Activated CD4-positive, alpha-beta T cell treated with anti-CD3 and anti-CD28 coated beads, Interleukin-10, Interleukin-2, amounts not matched to agents 100 ng/mL and 50 ng/mL, durations not matched to agents 16 hours and 8 hours (primary cell): Measurements from ENCODE around the gene NCOA3.

Source experiments
- DNase-seq: peaks from one replicate; pipeline ENCODE4 v3.0.0-alpha.2; 2020

The NCOA3 gene

DNA sequence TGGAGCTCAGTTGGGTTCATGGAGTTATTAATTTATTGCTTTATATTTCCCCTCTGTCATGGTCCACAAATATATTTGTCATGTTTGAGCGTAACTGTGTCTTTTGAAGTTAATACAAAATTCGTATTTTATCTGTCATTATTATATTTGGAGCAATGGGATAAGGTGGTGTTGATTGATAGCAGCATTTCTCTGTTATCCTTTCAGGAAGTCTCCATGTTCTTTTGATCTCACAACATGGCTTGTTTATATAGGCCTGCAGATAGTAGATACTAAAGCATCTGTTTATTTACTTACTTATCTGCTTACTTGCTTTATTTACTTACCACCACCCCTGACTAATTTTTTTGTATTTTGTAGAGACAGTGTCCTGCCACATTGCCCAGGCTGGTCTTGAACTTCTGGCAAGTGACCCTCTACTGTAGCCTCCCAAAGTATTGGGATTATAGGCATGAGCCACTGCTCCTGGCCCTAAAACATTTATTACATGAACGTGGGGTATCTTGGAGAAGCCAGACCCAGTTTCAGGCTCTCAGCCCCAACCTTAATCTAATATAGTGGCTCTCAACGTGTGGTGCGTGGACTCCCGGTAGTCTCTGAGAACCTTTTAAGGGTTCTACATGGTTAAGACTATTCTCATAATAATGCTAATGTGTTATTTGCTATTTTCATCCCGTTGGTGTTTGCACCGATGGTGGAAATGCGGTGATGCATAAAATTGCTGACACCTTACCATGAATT, 104.2 kb downstream of the NCOA3 start:
- no peak for DNase-seq

DNA sequence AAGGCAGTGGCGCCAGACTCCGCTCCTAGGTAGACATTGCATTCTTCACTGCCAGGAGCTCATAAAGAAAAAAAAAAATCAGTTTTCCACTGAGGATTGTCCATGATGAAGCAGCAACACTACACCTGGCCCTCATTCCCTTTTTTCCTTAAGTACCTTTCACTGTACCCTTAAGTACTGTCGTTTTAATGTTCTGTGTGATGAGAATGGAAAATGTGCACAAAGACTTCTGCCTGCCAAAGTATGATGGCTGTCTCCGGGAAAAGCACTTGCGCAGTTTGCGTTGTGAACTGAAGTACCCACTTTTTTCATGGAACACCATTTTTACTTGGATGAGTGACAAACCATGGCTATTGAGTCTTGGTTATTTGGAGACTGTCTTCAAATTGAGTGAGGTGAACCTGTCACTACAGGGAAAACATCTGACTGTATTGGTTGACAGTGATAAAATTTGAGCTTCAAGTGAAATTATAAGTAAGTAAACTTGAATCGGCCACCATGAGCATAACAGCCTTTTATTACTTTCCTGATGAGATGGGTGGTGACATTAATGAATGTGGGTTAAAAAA, 104.8 kb downstream of the NCOA3 start:
- no peak for DNase-seq

DNA sequence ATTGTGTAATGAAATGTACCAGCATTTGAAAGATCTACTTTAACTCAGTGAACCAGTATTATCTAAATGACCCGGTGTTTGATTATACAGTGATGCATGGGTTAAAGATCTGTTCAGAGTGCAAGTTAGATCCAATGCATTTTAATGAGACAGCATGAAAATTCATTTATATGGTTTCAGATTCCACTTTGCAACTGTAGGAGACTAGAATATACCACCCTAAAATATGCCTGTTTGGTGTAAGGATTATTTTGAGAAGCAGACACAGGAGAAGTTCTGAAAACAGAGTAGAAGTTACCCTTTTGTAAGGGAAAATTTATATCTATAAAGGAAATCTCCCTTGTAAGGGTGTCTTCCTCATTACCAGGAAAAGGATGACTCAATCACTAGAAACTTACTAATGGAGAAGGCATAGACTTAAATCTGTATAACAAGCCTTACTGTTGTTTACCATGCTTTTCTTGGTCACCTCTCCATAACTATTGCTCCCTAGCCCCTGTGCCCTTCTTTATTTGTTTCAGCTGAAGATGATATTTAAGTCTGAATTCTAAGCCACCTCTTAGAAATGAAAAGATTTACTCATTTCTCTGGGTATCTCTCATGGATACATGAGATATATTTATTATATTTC, 105.4 kb downstream of the NCOA3 start:
- peak; percentile 66 for DNase-seq

DNA sequence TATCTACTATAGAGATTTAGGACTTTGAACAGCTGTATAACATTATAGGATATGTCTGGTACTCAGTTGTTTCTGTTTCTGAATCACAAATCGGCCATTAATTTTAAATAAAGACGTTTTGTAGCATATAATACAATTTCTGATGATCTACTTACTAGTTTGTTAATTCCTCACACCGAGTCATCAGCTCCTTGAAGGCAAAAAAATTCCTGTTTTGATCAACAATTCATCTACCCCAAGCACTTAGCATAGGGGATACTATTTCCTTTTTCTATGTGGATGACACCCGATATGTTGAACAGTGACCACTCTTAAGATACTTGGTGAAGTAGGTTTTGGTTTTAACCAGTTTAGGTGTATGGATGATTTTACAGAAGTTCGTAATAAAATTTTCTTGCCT, 107.3 kb downstream of the NCOA3 start:
- no peak for DNase-seq

DNA sequence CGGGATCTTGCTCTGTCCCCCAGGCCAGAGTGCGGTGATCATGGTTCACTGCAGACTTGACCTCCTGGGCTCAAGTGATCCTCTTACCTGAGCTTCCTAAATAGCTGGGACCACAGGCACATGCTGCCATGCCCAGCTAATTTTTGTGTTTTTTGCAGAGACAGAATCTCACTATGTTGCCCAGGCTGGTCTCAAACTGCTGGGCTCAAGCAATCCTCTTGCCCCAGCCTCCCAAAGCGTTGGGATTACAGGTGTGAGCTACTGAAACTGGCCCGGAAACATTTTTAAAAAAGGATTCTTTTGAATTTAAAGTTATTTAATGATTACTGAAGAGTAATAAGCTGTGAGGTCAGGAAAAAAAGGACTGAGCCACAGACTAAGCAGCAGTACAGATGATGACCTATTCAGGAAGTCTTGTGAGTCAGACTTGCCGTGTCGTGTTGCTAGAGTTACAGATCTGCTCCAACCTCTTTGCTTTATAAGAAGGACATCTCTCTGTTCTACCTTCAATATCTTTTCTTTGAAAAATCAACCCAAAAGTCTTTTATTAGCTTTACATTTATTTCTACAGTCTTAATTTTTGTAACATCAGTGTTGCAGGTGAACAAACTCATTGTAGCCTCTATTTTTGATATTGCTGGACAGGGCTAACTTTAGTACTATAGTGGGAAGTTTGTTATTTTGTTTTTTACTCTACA, 108.7 kb downstream of the NCOA3 start:
- DNase-seq: peak; percentile 87

DNA sequence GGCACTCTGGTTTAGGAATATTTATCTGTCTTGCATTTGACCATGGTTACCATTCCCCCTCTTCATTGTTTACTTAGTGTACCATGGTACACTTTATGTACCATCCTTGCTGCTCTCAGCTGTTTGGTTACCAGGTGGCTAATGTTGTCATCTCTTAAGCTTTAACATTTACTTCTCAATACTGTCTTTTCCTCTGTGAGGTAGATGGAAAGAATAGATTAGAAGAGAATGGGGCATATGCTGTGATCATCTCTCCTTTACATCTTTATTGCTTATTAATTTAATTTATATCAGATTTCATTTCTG, 109.2 kb downstream of the NCOA3 start:
- DNase-seq: peak; percentile 26

DNA sequence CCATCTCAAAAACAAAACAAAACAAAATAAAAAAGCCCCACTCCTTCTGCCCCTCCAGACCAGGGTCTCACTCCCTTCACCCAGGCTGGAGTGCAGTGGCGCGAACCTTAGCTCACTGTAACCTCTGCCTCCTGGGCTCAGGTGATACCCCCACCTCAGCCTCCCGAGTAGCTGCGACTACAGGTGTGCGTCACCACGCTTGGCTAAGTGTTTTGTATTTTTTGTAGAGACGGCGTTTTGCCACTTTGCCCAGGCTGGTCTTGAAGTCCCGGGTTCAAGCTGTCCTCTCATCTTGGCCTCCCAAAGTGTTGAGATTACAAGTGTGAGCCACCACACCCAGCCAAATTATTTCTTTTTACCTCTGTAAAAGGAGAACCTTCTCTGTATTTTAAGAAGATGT, 110.1 kb downstream of the NCOA3 start:
- no peak for DNase-seq

DNA sequence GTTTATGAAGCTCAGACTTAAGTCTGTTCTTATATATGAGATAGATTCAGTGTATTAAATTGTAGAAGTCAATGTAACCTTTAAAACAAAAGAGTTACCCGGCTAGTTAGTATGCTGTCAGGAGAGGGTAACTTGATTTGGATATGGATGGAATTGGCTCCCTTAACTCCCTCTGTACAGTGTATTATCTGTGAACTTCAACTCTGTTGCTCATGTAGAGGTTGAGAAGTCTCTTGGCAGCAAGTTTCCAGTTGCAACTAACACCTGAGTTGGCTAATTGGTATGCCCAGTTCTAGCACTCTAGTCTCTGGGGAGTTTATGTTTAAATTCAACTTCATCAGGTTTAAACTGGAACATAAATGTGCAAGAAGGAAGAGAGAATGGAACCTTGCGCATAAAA, 111.0 kb downstream of the NCOA3 start:
- DNase-seq: no peak

DNA sequence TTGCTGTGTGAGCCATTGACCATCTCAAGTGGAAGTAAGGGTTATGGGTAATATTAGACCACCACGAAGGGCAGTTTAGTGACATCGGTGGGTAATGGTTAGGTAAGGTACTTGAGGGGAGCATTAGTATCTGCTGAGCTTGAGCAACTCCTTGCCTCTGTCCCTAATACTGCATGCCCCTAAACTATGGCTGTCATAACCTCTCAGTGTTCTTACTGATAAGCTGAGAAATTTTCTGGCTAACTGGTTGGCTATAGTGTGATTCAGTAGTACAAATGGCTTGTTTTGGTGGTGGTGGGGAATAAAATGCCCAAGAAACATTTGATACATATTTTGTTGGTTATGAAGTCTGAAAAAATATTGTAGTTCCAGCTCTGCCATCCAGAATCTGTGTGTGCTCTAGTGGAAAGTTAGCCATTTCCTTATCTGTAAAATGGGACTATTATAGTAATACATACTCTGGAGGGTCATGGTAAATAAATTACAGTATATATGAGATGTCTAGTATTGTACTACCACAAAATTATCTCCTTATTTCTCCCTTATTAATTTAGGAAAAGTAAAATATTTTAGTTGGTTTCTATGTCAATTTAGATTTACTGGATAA, 113.1 kb downstream of the NCOA3 start:
- DNase-seq: no peak

DNA sequence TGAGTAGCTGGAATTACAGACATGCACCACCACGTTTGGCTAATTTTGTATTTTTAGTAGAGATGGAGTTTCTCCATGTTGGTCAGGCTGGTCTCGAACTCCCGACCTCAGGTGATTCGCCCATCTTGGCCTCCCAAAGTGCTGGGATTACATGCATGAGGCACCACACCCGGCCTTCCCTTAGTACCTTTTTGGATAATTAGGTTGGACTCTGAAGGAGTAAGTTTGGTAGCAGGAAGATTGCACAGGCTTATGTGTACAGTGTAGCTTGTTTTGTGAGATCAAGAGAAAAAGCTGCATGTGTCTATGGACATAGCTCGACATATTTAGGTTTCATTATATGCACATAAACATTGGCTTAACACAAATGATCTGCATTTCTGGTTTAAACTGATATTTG, 116.8 kb downstream of the NCOA3 start:
- DNase-seq: no peak

DNA sequence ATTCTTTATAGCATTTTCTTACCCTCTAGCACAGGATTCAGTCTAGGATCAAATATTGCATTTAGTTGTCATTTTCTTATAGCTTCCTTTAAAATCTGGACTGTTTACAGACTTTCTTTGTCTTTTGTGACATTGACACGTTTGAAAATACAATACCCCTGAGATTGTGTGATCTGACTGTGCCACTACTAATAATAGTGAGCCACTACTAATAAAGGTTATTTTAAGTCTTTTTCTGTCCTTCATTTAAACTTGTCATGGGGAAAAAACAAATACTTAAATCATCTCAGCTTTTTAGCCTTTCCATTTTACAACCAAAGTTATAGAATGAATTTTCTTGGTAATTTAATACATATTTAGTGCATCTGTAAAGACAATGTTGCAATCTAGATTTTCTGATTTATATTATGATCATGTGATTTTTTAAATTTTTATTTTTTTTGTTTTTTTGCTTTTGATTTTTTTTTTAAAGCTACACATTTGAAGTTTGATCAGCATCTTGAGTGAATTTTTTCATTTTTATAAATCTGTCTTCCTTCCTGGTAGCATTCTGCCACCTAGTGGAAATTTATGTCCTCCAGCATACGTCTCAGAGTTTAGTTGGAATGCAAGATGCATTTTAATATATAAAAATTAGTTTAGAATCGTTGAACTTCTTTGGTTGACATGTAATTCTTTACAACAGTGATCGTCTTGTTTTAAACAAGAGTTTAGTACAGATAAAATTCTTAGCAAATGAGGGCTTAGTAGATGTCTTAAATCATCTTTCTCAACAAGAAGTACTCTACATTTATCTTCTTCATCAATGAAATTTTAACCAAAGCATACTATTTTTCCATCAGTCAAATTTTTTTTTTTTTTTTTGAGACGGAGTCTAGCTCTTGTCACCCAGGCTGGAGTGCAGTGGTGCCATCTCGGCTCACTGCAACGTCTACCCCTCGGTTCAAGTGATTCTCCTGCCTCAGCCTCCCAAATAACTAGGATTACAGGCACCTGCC, 119.4 kb downstream of the NCOA3 start:
- DNase-seq: peak; percentile 62

DNA sequence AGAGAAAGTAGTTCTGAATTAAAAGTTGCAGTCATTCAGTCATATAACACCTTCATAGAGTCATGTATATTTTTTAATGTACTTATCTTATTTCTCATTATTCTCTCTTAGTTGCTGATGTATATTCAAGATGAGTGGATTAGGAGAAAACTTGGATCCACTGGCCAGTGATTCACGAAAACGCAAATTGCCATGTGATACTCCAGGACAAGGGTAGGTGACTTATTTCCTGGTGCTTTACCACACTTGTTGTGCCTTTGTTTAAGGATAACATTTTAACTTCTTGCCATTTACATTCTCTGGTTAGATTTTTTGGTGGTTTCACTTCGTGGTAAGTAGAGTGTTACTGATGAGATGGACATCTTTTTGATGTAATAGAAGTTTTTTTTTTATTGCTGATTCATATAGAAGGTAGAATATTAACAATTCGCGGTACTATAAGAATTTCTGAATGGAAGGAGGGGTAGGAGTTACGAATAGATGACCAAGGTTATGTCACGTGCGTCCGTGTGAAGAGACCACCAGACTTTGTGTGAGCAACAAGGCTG, 120.5 kb downstream of the NCOA3 start:
- no peak for DNase-seq

DNA sequence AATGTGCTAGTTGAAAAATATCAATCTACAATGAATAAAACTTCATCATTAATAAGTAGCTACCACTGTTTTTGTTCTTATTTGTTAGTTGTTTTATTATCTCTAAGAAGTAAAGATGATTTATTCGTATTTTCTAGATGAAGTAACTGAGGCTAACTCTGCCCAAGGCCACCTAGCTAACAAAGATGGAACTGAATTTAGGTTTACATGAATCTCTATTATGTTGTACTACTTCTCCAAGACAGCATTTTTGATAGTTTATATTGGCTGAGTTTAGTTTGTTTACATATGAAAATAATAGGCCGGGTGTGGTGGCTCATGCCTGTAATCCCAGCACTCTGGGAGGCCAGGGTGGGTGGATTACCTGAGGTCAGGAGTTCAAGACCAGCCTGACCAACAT, 121.5 kb downstream of the NCOA3 start:
- DNase-seq: no peak

DNA sequence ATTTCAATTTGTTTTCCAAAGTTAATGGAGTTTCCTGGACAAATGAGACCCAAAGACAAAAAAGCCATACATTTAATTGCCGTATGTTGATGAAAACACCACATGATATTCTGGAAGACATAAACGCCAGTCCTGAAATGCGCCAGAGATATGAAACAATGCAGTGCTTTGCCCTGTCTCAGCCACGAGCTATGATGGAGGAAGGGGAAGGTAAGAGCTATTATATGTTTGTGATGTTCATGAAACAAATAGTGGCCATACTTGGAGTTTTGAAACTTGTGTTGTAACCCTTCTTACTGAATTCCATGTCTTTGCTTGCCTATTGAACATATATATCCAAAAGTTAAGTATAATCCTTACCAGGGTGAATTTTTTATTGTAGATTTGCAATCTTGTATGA, 125.9 kb downstream of the NCOA3 start:
- no peak for DNase-seq

DNA sequence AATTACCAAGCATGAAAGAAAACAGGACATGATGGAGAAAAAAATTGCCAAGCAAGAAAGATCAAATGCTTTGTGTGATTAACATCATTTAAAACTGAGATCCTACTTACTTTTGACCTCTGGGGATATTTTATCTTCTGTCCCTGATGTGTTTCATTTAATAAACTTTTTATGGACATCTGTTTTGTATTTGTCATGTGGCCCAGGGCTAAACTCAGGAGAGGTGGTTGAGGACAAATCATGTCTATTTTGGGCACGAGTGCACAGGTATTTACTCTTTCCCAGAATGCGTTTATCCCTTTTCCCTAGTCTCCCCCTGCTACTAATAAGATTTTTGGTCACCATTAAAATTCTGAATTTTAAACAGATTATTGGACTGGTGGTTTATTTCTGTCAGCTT, 128.2 kb downstream of the NCOA3 start:
- no peak for DNase-seq

DNA sequence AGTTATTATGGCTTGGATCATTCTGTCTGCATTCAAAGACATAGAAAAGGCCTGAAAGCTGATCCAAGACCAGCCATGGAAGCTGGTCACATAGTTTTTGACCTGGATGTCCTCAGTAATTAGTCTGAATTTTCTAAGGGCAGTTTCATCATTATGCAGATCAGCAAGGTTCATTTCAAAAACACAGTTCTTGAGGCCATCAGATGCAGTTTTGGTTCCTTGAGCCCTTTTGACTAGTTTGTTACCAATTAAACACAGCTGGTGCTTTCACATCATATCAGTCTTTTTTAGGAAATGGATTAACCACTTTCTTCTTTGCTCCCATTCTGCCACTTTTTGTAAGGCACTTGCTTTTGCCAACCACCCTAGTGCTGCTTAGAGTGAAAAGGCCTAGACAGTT, 129.4 kb downstream of the NCOA3 start:
- DNase-seq: no peak

DNA sequence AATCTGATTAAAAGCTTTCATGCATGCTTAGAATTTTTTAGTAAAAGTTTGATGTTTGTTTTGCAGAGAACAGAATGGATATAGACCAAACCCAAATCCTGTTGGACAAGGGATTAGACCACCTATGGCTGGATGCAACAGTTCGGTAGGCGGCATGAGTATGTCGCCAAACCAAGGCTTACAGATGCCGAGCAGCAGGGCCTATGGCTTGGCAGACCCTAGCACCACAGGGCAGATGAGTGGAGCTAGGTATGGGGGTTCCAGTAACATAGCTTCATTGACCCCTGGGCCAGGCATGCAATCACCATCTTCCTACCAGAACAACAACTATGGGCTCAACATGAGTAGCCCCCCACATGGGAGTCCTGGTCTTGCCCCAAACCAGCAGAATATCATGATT, 133.6 kb downstream of the NCOA3 start:
- no peak for DNase-seq

DNA sequence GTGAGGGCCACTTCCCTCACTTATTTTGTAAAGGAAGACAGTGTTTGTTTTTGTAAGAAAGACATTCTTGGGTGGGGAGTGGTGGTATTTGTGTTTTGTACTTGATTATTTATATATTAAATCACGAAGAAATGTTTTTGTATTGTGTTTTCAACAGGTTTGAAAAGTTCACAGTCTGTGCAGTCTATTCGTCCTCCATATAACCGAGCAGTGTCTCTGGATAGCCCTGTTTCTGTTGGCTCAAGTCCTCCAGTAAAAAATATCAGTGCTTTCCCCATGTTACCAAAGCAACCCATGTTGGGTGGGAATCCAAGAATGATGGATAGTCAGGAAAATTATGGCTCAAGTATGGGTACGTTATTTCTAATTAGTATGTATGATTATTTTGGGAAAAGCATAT, 137.2 kb downstream of the NCOA3 start:
- no peak for DNase-seq

DNA sequence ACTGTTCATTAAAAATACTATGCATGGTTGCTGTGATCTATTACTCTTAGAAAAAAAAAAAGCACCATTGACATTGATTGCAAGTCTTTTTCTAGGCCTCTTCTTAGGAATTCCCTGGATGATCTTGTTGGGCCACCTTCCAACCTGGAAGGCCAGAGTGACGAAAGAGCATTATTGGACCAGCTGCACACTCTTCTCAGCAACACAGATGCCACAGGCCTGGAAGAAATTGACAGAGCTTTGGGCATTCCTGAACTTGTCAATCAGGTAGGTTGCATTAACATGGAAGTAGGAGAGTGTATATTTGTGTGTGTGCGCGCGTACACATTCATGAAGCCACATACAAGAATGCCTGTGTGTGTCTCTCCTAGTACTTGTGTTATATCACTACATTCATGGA, 140.4 kb downstream of the NCOA3 start:
- no peak for DNase-seq

DNA sequence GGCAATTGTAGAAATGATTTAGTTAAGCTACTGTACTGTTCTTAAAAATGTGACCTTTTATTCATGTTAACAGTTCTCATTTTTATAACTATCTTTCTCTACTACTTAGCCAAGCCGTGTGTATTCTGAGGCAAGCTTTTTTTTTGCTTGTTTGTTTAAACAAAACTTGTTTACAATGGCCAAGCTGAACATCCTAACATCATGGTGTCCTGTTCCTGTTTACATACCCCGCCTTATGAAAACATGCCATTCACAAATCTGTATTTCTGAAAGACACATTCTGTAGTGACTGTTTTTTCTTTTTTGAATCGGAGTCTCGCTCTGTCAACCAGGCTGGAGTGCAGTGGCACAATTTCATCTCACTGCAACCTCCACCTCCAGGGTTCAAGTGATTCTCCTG, 140.9 kb downstream of the NCOA3 start:
- no peak for DNase-seq

DNA sequence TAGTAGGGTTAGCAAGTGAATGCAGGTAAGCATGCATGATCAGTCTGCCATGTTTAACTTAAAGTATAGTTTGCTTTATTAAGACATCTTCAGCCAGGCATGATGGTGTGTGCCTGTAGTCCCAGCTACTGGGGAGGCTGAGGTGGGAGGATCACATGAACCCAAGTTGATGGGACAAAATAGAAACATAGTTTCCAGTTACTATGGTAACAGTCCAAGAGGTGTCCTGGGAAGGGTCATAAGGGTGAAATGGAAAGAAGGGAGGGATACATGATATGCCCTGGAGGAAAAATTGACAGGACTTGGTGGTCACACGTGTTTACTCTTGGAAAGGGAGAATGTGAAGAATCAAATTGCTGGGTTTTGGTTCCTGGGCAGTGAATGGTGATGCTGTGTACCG, 143.9 kb downstream of the NCOA3 start:
- no peak for DNase-seq

DNA sequence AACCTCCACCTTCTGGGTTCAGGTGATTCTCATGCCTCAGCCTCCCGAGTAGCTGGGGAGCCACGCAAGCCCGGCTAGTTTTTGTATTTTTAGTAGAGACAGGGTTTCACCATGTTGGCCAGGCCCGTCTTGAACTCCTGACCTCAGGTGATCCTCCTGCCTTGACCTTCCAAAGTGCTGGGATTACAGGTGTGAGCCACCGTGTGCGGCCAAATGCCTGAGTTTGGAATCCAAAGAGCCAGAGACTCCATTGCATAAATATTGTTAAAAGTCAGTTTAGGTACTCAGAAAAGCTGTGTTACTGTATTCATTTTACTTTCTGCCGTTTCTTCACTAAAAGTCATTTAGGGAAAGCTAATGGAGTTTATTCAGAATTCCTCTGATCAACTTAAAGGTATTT, 146.3 kb downstream of the NCOA3 start:
- DNase-seq: no peak
